GM19372 (cell line): Measurements from ENCODE around the gene SGPL1.
A peak's percentile ranks its signal among the peaks of the same experiment; 100 is the strongest.
"Not testable (repeated sequence)": the region's sequence is repeated elsewhere in the genome, so short reads cannot be mapped to it uniquely, and the experiment has no call there.

Experiments
- ATAC-seq: cut with Tn5 transposase; IDR thresholded peaks from one replicate; pipeline ENCODE4 v1.9.1; 2021; ENCODE audit warnings: mild to moderate bottlenecking, low read depth, moderate library complexity; ENCODE audit not compliant: unreplicated experiment

Gene SGPL1

GRCh38 chr10:70815504-70816219 is at the start of gene SGPL1:
Gene SGPL1, plus strand, starts transcription at chr10:70815948. Its CDS starts 906 bp downstream, at chr10:70816854.
- peak; percentile 83 for ATAC-seq

GRCh38 chr10:70768026-70768685 is 47.6 kb upstream of the SGPL1 start:
- ATAC-seq, result not testable (repeated sequence)

GRCh38 chr10:70769121-70769520 is 46.6 kb upstream of the SGPL1 start:
- no peak for ATAC-seq

GRCh38 chr10:70770001-70770400 is 45.7 kb upstream of the SGPL1 start:
- ATAC-seq, result no peak

- not testable (repeated sequence) for ATAC-seq
Observed at GRCh38 chr10:70770516-70770915, 45.2 kb upstream of the SGPL1 start.

GRCh38 chr10:70771311-70772194 is 44.2 kb upstream of the SGPL1 start:
- no peak for ATAC-seq

GRCh38 chr10:70772627-70773026 is 43.1 kb upstream of the SGPL1 start:
- no peak for ATAC-seq

GRCh38 chr10:70773461-70773860 is 42.3 kb upstream of the SGPL1 start:
- no peak for ATAC-seq

GRCh38 chr10:70773965-70774809 is 41.6 kb upstream of the SGPL1 start:
- no peak for ATAC-seq

GRCh38 chr10:70774810-70775678 is 40.7 kb upstream of the SGPL1 start:
- no peak for ATAC-seq

- ATAC-seq, result no peak
Observed at GRCh38 chr10:70775679-70776454, 39.9 kb upstream of the SGPL1 start.

- ATAC-seq, result no peak
Observed at GRCh38 chr10:70776455-70777005, 39.2 kb upstream of the SGPL1 start.

GRCh38 chr10:70777063-70777875 is 38.5 kb upstream of the SGPL1 start:
- ATAC-seq, result no peak

GRCh38 chr10:70778267-70778924 is 37.4 kb upstream of the SGPL1 start:
- ATAC-seq, result no peak

- no peak for ATAC-seq
Observed at GRCh38 chr10:70779088-70779487, 36.7 kb upstream of the SGPL1 start.

- no peak for ATAC-seq
Observed at GRCh38 chr10:70779511-70780369, 36.0 kb upstream of the SGPL1 start.
